ENCODE data around the gene NBPF14.
A peak's percentile ranks its signal among the peaks of the same experiment; 100 is the strongest.
"Not testable (repeated sequence)": the region's sequence is repeated elsewhere in the genome, so short reads cannot be mapped to it uniquely, and the experiment has no call there.

The NBPF14 gene

GRCh38 chr1:148595911-148596310 lies at the start of gene NBPF14:
NBPF14 (minus strand) TSS chr1:148596011; CDS start chr1:148595717, 294 bp downstream.
- not testable (repeated sequence) for DNase-seq

- not testable (repeated sequence) for DNase-seq
Measured at GRCh38 chr1:148625451-148625850, 29.6 kb upstream of the NBPF14 start.

- not testable (repeated sequence) for DNase-seq
Measured at GRCh38 chr1:148618216-148618615, 22.4 kb upstream of the NBPF14 start.

GRCh38 chr1:148605266-148605665 lies 9.5 kb upstream of the NBPF14 start:
- DNase-seq = not testable (repeated sequence)

- DNase-seq = not testable (repeated sequence)
Measured at GRCh38 chr1:148595360-148595759, 451 bp downstream of the NBPF14 start.

- DNase-seq = not testable (repeated sequence)
Measured at GRCh38 chr1:148591098-148591497, 4.7 kb downstream of the NBPF14 start.

GRCh38 chr1:148532158-148532557 lies 63.7 kb downstream of the NBPF14 start:
- not testable (repeated sequence) for DNase-seq

- not testable (repeated sequence) for DNase-seq
Measured at GRCh38 chr1:148529101-148529567, 66.7 kb downstream of the NBPF14 start.

GRCh38 chr1:148528591-148528990 lies 67.2 kb downstream of the NBPF14 start:
- DNase-seq = not testable (repeated sequence)

- DNase-seq = not testable (repeated sequence)
Measured at GRCh38 chr1:148526587-148526986, 69.2 kb downstream of the NBPF14 start.

GRCh38 chr1:148523205-148524144 lies 72.3 kb downstream of the NBPF14 start:
- DNase-seq = not testable (repeated sequence)

GRCh38 chr1:148522561-148523204 lies 73.1 kb downstream of the NBPF14 start:
- DNase-seq = peak; percentile 97

- peak; percentile 78 for DNase-seq
Measured at GRCh38 chr1:148522072-148522471, 73.7 kb downstream of the NBPF14 start.

- DNase-seq = not testable (repeated sequence)
Measured at GRCh38 chr1:148514310-148514709, 81.5 kb downstream of the NBPF14 start.

- DNase-seq = not testable (repeated sequence)
Measured at GRCh38 chr1:148512571-148513184, 83.1 kb downstream of the NBPF14 start.

GRCh38 chr1:148493933-148494332 lies 101.9 kb downstream of the NBPF14 start:
- DNase-seq = not testable (repeated sequence)

- not testable (repeated sequence) for DNase-seq
Measured at GRCh38 chr1:148483029-148483428, 112.8 kb downstream of the NBPF14 start, which contains the start of gene PPIAL4G. PPIAL4G (minus strand) TSS chr1:148483302; CDS start chr1:148483252, 50 bp downstream.

Measured in SIG-M5 (cell line).